Measurements from ENCODE around the gene PIK3R1. TPM values are rescaled to one million over a fixed set of nuclear protein-coding genes. Genes with fewer than 3 reads are reported as not detected.

The PIK3R1 gene
- total and polyA plus RNA-seq, 2 experiments from 2014 or later = 5.9 to 9.8 TPM

GRCh38 chr5:68297656-68298055, 82.1 kb downstream of the PIK3R1 start:
- H3K9me3 Mint-ChIP-seq = no peaks in the 10 kb centered on the region
- Histone ChIP-seq H3K4me2 (no peak overlapping the region), H2AFZ (no peak overlapping the region), H3K9me2 (ENCODE audit: insufficient read depth) (no peaks in the 10 kb centered on the region), H3K36me3 (ENCODE audit: insufficient read depth) (peaks cover 13% of the 10 kb centered on the region; the same call in 1 of the 2 replicates), H3K4me1 (ENCODE audit: insufficient read depth) (no peaks in the 10 kb centered on the region), H3K4me3 (no peak overlapping the region), H3K27ac (ENCODE audit: low read depth) (no peak overlapping the region), H4K20me1 (replicated peaks; ENCODE audit: insufficient read depth) (no peaks in the 10 kb centered on the region), H3K27me3 (ENCODE audit: insufficient read depth) (no peaks in the 10 kb centered on the region), H3K79me2 (replicated peaks; ENCODE audit: insufficient read depth) (no peaks in the 10 kb centered on the region), H3F3A (replicated peaks; ENCODE audit: low read depth) (no peaks in the 10 kb centered on the region)
- no peak overlapping the region for H3K4me3 Mint-ChIP-seq
- no peak for DNase-seq (ENCODE audit: low spot score)
- TF ChIP-seq ZNF114 (CRISPR knock-in tag; IDR thresholded peaks at IDR 0.05) (no peak), ZNF331 (CRISPR knock-in tag; IDR thresholded peaks at IDR 0.05; ENCODE audit: low read depth) (no peak), JUNB (IDR thresholded peaks at IDR 0.05; ENCODE audit: unreplicated experiment) (no peak)
- H3K27ac Mint-ChIP-seq = no peak overlapping the region
- H3K27me3 Mint-ChIP-seq (ENCODE audit: insufficient read depth, low read depth, poor library complexity) = no peaks in the 10 kb centered on the region
- ATAC-seq = no peak
- H3K36me3 Mint-ChIP-seq (ENCODE audit: low read depth) = peaks cover 51% of the 10 kb centered on the region
- H3K4me1 Mint-ChIP-seq = no peaks in the 10 kb centered on the region; the same call in 2 of the 3 replicates

DNA sequence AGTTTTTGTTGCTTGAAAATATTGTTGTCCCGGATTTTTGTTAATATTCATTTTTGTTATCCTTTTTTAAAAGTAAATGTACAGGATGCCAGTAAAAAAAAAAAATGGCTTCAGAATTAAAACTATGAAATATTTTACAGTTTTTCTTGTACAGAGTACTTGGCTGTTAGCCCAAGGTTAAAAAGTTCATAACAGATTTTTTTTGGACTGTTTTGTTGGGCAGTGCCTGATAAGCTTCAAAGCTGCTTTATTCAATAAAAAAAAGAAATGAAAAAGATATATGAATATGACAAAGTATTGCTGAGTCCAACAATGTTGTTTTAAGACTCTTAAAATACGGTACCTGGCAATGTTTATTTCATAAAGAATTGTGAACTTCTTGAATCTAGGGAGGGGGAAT, 82.9 kb downstream of the PIK3R1 start:
- Histone ChIP-seq H3K79me2 (replicated peaks; ENCODE audit: insufficient read depth) (no peaks in the 10 kb centered on the region), H4K20me1 (replicated peaks; ENCODE audit: insufficient read depth) (no peaks in the 10 kb centered on the region), H3K27me3 (ENCODE audit: insufficient read depth) (no peaks in the 10 kb centered on the region), H3K4me2 (no peak overlapping the region), H3K9me2 (ENCODE audit: insufficient read depth) (no peaks in the 10 kb centered on the region), H3K4me1 (ENCODE audit: insufficient read depth) (no peaks in the 10 kb centered on the region), H3K36me3 (ENCODE audit: insufficient read depth) (peaks cover 13% of the 10 kb centered on the region; the same call in 1 of the 2 replicates), H2AFZ (no peak overlapping the region), H3K27ac (ENCODE audit: low read depth) (no peak overlapping the region), H3F3A (replicated peaks; ENCODE audit: low read depth) (no peaks in the 10 kb centered on the region), H3K4me3 (no peak overlapping the region)
- no peak overlapping the region for H3K4me3 Mint-ChIP-seq
- no peaks in the 10 kb centered on the region for H3K4me1 Mint-ChIP-seq
- no peak for TF ChIP-seq STAT1 (IDR thresholded peaks at IDR 0.05; ENCODE audit: unreplicated experiment)
- no peak for TF ChIP-seq JUNB (IDR thresholded peaks at IDR 0.05; ENCODE audit: unreplicated experiment)
- TF ChIP-seq CREB1 (CRISPR knock-in tag; IDR thresholded peaks at IDR 0.05; ENCODE audit: low read depth) = no peak
- TF ChIP-seq, protein P1, sequence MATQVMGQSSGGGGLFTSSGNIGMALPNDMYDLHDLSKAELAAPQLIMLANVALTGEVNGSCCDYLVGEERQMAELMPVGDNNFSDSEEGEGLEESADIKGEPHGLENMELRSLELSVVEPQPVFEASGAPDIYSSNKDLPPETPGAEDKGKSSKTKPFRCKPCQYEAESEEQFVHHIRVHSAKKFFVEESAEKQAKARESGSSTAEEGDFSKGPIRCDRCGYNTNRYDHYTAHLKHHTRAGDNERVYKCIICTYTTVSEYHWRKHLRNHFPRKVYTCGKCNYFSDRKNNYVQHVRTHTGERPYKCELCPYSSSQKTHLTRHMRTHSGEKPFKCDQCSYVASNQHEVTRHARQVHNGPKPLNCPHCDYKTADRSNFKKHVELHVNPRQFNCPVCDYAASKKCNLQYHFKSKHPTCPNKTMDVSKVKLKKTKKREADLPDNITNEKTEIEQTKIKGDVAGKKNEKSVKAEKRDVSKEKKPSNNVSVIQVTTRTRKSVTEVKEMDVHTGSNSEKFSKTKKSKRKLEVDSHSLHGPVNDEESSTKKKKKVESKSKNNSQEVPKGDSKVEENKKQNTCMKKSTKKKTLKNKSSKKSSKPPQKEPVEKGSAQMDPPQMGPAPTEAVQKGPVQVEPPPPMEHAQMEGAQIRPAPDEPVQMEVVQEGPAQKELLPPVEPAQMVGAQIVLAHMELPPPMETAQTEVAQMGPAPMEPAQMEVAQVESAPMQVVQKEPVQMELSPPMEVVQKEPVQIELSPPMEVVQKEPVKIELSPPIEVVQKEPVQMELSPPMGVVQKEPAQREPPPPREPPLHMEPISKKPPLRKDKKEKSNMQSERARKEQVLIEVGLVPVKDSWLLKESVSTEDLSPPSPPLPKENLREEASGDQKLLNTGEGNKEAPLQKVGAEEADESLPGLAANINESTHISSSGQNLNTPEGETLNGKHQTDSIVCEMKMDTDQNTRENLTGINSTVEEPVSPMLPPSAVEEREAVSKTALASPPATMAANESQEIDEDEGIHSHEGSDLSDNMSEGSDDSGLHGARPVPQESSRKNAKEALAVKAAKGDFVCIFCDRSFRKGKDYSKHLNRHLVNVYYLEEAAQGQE (IDR thresholded peaks at IDR 0.05; ENCODE audit: unreplicated experiment) = no peak
- no peak for TF ChIP-seq EZH2 (IDR thresholded peaks at IDR 0.05; ENCODE audit: low read depth, unreplicated experiment)
- no peak for TF ChIP-seq ZNF462 (CRISPR knock-in tag; IDR thresholded peaks at IDR 0.05)
- H3K36me3 Mint-ChIP-seq (ENCODE audit: low read depth) = peaks cover 48% of the 10 kb centered on the region
- no peak for ATAC-seq
- no peaks in the 10 kb centered on the region for H3K27me3 Mint-ChIP-seq (ENCODE audit: insufficient read depth, low read depth, poor library complexity)
- no peaks in the 10 kb centered on the region for H3K9me3 Mint-ChIP-seq
- no peak overlapping the region for H3K27ac Mint-ChIP-seq
- DNase-seq (ENCODE audit: low spot score) = no peak
